Fibroblast of pulmonary artery (primary cell): Measurements from ENCODE around the gene HDHD2.
A peak's percentile ranks its signal among the peaks of the same experiment; 100 is the strongest.

Experiments used
- DNase-seq: peaks from one replicate; pipeline ENCODE4 v3.0.0-alpha.2; 2010; ENCODE audit warnings: low read depth
- H3K4me3 ChIP-seq: replicated peaks from 2 replicates; pipeline ENCODE4 v1.5.1; 2011; ENCODE audit warnings: low read depth, mild to moderate bottlenecking, control low read depth, low read length, moderate library complexity
- TF ChIP-seq, protein P1 (sequence below): IDR thresholded peaks from 2 replicates; pipeline ENCODE4 v1.5.1; 2011; ENCODE audit warnings: mild to moderate bottlenecking, control low read depth, low read length, inconsistent platforms; ENCODE audit errors: missing control alignments

The HDHD2 gene

GRCh38 chr18:47108373-47108772 is 41.9 kb downstream of the HDHD2 start:
- H3K4me3 ChIP-seq: no peak overlapping the region
- no peak for DNase-seq
- TF ChIP-seq, protein P1, sequence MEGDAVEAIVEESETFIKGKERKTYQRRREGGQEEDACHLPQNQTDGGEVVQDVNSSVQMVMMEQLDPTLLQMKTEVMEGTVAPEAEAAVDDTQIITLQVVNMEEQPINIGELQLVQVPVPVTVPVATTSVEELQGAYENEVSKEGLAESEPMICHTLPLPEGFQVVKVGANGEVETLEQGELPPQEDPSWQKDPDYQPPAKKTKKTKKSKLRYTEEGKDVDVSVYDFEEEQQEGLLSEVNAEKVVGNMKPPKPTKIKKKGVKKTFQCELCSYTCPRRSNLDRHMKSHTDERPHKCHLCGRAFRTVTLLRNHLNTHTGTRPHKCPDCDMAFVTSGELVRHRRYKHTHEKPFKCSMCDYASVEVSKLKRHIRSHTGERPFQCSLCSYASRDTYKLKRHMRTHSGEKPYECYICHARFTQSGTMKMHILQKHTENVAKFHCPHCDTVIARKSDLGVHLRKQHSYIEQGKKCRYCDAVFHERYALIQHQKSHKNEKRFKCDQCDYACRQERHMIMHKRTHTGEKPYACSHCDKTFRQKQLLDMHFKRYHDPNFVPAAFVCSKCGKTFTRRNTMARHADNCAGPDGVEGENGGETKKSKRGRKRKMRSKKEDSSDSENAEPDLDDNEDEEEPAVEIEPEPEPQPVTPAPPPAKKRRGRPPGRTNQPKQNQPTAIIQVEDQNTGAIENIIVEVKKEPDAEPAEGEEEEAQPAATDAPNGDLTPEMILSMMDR: no peak

DNA sequence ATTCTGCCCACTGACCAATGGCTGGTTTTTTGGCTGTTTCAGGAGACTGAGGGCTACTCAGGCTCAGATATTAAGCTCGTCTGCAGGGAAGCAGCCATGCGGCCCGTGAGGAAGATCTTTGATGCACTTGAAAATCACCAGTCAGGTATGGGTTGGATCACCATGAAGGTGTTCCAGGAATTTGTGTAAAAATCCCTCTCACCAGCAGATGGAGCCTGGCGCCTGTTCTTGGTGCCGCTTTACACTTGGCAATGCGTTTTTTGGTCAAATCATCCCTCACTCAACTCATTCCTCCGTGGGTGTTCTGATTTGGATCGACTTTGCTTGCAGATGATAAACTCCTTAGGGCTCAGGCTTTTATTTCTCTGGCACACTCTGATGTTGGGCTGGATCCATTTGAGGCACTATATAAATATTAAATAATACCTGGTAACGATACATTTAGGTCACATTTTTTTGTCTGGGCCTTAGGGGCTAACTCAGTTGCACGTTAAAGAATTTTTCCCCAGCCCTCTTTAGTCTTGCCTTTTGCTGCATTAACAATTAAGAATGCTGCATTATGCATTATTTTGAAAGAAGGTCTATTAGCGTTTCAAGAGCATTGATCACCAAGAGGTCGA is 50.0 kb downstream of the HDHD2 start:
- H3K4me3 ChIP-seq: no peak overlapping the region
- TF ChIP-seq, protein P1: peak; percentile 83
- DNase-seq: peak; percentile 62

- TF ChIP-seq, protein P1: no peak
- no peak for DNase-seq
- no peak overlapping the region for H3K4me3 ChIP-seq
These were observed 54.5 kb downstream of the HDHD2 start for GRCh38 chr18:47095810-47096209.

DNA sequence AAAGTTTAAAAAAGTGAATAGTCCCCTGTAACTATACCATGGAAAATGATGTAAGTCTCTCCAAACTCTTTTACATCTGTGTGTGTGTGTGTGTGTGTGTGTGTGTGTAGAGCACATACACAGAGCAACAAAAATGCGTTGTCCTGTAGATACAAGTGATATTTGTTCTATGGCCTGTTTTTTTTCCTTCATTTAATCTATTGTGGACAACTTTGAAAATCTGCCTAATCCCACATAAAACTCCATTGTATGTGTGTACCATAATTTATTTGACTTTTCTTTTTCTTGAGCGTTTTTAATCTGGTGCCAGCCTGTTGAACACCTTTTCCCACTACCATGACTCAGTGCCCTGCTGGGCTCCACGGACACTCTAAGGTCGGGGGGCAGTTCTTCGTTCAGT is 62.6 kb downstream of the HDHD2 start:
- H3K4me3 ChIP-seq: no peak overlapping the region
- DNase-seq: no peak
- TF ChIP-seq, protein P1: no peak

DNA sequence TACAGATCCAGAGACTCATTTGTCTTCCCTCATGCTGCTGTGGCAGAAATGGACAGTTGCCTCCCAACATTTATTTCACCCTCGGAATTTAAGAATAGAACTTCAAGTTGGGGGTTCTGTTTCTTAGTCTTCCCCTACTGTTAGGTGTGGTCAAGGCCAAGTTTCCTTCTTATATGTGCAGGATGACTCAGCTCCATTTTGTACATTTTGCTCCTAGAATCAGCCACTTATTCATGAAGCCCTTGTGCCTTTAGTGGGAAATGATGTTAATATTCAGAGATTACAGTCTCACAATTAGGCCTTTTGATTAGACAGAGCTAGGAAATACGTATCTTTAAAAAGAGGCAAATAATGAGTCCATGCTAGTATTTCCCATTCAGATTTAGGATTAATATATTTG is 68.7 kb downstream of the HDHD2 start:
- TF ChIP-seq, protein P1: no peak
- no peak for DNase-seq
- H3K4me3 ChIP-seq: no peak overlapping the region

- TF ChIP-seq, protein P1: no peak
- H3K4me3 ChIP-seq: no peak overlapping the region
- no peak for DNase-seq
These were observed 69.4 kb downstream of the HDHD2 start for GRCh38 chr18:47080872-47081271.

GRCh38 chr18:47077111-47077510 is 73.2 kb downstream of the HDHD2 start:
- TF ChIP-seq, protein P1: no peak
- H3K4me3 ChIP-seq: no peak overlapping the region
- no peak for DNase-seq
